Cerebellar nuclear complex (tissue), 1 donor: ENCODE measurements around the gene SETD4.

Experiments used
- DNase-seq, 2 experiments: peaks; one replicate each; lab custom pipeline; 2025; lab: John Stamatoyannopoulos, UW

The SETD4 gene

DNA sequence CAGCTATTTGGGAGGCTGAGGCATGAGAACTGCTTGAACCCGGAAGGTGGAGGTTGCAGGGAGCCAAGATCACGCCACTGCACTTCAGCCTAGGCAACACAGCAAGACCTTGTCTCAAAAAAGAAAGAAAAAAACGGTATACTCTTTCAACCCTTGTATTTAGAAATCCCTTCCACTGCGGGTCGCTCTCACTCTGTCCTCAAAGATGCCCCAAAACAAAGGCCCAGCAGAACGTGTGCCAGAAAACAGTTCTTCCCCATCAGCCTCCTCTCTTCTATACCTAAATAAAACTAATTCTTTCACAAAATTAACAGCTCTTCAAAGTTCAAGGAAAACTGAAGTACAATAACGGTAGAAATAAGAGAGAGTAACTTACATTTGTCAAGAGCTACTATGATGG lies 13.2 kb downstream of the SETD4 start:
- no peak for DNase-seq

DNA sequence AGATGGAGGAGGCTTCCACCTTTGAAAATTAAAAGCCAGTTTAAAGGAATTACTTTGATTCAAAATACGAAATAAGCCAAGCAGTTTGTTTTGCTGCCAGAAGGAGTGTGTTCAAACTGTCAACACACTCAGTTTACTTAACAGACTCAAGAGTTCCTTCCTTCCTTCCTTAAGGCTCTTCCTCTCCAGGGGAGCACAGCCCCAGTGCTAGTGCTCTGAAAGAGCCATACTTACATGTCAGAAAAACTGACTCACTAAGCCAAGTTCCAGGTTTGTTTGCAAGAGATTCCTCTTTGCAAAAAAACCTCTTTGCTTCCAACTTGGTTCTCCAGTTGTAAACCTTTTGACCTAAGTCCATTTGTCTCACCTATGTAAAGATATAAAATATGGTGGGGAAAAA lies 14.3 kb downstream of the SETD4 start:
- DNase-seq = no peak

DNA sequence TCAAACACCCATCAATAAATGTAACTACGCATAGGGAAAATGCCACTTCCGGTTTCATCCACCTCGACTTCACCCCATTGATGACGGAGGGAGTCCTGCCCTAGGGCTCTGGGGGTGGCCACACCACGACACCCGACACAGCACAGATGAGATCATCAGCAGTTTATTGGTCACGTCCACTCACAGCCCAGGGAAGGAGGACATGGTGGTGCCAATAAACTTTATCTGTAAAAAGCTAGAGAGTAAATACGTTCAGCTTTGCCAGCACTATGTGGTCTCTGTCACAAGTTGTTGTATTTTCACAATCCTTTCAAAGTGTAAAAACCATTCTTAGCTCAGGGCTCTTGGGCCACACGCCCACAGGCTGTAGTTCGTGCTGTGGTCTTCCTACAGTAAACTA lies 16.3 kb downstream of the SETD4 start:
- no peak for DNase-seq

DNA sequence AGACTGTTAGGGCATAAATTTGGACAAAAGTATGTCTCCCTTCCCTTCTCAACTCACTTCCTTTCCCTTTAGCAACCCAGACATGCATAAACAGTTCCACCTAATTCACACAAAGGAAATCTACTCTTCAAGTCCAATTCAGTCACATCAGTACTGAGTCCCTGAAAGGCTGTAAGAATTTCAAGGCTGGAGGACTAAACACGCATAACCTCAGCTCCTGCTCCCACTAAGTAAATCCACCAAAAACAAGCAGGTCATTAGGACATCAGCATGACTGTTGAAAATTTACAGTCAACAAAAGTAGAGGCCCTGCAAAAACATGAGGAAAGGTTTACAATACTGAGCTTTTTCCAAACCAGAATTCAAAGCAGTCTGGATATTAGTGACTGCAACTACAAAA lies 18.4 kb downstream of the SETD4 start:
- DNase-seq = no peak

DNA sequence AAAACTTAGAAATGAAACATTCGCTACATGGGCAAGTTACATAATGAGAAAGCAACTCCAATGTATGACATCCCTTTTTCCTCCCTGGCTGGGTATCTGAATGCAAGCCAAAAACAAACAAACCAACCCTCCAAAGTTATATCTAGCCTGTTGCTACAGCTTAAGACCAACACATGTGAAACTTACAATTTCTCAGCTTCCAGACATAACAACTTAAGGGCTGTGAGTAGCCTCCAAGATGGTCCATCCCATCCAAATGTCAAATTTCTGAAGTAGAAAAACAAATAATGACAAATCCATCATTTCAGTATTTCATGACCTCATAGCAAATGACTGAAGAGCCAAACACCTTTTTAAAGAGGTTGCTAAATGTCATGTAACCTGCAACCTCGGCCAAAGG lies 19.9 kb downstream of the SETD4 start:
- no peak for DNase-seq

DNA sequence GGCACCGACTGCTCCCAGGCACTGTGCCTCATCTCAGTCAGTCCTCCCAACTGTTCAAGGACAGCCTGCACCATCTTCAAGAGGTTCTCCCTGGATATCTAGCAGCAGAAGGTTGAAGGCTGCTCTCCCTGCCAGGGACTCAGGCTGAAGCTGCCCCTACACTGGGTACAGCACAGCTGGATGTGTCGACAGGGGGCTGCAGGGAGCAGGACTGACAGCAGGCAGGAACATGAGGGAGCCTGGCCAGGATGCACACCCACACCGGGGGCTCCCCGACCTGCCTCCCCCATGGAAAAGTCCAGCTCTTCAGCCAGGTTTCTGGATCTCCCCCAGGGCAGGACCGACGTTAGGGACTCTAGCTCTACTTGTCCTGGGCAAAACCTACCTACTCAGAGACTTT lies 20.5 kb downstream of the SETD4 start:
- no peak for DNase-seq

DNA sequence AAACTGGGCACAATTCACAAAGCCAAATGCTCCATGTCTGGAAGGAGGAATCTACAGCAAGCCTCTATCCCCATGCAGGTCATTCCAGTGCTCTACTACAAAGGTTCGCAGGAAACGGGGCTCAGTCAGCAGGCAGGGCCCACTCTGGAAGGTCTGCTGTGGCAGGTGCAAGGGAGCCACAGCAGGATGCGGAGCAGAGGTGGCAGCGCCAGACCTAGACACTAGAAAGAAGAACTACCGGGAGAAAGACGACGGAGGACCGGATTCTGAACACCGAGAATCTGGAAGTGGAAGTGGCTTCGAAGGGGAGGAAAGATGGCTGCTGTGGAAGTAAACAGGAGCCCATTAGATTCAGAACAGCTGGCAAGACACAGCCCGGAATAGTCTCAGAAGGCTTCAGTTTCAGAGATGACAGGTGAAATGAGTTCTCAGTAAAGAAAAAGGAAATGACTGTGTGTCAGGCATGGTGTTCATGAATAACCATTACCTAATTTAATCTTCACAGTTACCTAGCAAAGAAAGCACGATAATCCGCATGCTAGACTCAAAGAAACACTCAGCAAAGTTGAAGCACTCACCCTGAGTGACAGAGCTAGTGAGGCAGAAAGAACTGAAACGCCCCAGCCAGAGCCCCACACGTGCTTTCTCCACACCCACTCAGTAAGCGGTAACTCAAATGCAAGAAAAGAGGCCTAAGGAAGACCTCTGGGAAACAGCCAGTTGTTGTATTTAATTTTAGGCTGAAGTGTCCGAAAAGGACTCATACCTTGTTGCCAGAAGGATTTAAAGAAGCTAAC lies 21.4 kb downstream of the SETD4 start:
- no peak for DNase-seq

DNA sequence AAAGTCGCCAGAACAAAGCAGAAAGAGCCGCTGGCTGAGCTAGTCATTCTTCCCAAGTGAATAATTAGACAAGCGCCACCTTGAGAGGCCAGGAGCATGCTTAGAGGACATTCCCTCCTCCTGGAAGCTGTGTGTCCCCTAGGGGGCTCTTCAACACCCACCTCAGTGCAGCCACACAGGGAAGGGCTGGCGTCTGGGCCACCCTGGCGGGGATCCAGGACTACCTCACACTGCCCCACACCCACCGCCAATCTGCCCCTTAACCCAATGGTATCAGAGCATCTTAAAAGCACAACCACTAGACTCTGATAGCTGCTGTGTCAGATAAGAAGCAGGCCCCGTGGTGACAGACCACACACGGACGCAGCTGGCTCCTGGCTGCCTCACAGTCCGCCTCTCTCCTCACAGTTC lies 24.9 kb downstream of the SETD4 start:
- DNase-seq = no peak

DNA sequence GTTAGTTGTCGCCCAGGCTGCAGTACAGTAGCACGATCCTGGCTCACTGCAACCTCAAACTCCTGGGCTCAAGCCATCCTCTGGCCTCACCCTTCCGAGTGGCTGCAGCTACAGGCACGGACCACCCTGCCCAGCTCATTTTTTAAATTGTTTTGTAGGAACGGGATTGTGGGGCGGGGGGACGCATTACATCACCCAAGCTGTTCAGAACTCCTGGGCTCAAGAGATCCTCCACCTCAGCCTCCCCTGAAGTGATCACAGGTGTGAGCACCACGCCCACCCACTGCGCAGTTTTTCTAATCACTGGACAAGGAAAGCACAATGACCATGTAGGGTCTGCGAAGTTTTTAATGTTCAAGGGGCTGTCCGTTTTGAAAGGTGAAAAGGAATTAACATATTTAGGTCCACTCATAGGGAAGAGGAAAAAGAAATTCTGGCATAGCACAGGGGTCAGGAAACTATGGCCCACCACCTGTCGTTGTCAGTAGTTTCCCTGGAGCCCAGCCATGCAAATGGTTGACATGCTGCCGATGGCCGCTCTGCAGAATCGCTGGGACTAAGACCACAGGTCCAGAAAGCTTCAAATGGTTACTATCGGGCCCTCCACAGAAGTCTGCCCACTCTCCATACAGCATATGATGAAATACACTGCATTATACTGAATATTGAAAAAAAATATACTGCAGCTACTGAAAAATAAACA lies 26.0 kb downstream of the SETD4 start:
- DNase-seq = no peak

DNA sequence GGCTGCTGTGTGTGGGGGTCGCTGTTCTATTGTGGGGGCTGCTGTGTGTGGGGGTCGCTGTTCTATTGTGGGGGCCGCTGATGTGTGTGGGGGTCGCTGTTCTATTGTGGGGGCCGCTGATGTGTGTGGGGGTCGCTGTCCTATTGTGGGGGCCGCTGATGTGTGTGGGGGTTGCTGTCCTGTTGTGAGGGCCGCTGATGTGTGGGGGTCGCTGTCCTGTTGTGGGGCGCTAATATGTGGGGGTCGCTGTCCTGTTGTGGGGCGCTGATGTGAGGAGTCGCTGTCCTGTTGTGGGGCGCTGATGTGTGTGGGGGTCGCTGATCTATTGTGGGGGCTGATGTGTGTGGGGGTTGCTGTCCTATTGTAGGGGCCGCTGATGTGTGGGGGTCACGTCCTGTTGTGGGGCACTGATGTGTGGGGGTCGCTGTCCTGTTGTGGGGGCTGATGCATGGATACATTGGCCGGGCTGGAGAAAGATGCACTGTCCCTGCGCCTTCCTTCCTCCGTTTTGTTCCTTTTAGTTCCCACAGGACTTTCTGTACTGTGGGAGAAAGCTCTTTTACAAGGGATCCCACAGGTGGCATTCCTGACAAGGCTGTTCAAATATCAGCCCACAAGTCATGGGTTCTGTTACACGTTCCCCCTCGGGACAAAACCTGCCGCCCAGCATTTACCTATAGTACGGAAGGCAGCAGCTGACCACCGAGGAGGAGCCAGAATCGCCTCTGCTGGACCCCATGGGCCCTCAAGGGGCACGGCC lies 27.5 kb downstream of the SETD4 start:
- no peak for DNase-seq

DNA sequence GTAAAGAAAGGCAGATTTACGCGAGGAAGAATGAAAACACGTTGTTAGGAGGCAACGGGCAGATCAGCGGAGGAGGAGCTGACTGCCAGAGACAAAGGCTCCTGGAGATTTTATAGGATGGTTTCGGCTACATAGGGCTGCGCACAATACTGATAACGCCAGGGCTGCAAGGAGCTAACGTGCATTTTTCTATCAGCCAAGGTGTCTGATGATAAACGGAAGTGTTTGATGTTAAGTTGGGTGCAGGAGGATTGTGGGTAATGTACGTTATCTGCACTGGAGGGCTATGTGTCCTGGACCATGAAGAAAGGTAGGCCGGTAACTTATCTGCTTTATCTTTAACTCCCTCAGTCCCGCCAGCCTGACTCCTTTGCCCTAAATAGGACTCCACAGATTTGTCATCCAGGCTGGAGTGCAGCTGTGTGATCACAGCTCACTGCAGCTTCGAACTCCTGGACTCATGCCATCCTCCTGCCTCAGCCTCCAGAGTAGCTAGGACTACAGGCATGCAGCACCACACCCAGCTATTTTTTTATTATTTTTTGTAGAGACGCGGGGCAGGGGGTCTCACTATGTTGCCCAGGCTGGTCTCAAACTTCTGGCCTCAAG lies 29.6 kb downstream of the SETD4 start:
- DNase-seq = no peak

DNA sequence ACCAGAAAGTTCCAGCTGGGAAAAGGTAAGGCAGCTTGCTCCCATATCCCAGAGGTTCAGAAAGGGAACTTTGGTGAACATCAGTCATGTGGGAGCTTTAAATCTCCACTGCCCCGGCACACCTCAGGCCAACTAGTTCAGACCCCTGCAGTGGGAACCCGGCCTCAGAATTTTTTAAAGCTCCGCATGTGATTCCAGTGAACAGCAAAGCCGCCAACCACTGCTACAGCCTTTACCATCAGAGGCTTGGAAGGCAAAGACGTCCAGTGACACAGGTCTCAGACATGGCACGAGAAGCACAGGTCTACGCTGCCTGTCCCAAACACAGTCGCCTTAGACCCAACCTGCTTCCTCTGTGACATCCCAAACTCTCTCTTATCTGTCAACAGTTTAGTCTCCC lies 31.0 kb downstream of the SETD4 start:
- DNase-seq = no peak

DNA sequence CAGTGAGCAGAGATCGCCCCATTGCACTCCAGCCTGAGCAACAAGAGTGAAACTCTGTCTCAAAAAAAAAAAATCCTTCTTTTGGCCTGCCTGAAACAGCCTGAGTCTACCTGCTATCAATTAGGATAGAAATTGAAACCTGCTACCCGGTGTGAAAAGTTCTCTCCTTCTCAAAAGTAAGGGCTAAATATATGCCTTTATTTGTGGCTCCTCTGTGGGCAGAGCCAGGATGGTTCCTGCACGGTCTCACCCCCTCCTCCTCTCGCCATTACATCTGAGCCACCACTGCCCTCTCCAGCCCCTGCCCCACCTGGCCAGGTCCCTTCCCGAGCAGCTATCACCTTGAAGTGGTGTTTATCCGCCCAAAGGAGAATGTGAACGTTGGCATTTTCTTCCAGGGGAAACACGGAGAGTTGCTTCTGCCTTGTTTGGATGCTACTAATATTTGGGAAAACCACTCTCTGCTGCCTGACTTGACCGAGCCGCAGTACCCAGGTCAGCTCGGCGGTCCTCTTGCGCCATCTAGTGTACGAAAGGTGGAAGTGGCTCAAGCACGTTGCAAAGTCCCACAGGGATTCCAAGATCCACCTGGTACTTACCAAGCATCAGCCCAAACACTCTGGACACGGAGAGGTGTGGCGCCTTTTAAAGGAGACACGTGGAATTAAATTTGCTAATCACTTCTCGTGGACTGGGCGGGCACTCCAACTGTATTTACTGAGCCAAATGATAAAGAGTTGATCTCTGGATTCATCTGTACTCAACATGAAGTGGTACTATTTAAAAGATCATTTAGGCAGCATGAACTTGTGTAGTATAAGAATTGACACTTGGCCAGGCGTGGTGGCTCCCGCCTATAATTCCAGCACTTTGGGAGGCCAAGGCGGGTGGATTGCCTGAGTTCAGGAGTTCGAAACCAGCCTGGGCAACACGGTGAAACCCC lies 31.9 kb downstream of the SETD4 start:
- DNase-seq = peak; percentile 5 to 65

DNA sequence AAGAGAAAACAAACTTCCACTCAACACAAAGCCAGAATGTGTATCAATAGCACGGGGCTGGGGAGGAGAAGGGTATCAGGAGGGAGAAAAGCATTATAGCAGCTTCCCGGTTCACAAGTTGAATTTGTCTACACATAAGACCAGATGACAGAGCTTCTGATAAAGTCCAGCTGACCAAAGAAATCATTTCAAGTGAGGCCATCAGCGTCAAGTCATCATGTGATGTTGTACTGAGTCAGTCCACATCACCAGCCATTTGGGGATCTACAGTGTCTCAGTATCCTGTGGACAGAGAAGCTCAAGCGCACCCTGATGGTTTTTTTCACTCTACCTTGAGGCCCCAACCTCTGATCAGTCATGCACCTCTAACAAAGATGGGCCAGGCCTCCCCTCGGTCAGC lies 33.0 kb downstream of the SETD4 start:
- no peak for DNase-seq

DNA sequence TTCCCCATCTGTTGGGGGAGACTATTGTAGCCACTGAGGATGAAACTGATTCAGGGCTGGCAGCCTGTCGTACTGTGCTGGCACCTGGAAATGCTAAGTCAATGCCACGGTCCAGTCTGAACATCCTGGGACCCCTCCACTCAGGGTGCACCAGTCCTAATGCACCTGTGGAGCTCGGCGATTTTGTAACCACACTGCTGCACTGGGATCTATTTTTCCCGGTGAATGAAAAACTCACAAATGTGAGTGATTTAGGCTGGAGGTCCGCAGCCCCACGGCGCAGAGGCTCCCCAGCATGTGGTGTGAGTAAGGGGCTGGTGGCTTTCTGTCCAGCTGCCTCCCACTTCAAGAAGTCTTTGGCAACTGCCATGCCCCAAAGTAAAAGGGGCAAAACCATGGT lies 35.5 kb downstream of the SETD4 start:
- DNase-seq = no peak

DNA sequence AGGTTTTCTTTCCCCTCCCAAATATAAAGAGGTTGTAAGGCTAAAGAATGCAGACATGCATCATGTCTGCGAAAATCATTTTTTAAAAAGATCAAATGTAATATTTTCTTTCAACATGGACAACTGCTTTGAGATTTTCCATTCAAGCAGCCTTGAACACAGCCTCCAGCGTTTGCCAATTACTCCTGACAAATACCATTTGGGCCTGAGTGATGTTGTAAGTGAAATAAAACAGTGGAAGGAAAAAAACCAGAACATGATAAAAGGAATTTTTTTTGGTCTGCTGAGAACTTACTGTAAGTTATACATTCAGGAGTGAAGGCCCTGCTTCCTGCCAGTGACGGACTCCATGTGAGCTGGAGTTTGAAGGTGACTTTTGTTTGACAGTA lies 37.2 kb downstream of the SETD4 start:
- DNase-seq = no peak

DNA sequence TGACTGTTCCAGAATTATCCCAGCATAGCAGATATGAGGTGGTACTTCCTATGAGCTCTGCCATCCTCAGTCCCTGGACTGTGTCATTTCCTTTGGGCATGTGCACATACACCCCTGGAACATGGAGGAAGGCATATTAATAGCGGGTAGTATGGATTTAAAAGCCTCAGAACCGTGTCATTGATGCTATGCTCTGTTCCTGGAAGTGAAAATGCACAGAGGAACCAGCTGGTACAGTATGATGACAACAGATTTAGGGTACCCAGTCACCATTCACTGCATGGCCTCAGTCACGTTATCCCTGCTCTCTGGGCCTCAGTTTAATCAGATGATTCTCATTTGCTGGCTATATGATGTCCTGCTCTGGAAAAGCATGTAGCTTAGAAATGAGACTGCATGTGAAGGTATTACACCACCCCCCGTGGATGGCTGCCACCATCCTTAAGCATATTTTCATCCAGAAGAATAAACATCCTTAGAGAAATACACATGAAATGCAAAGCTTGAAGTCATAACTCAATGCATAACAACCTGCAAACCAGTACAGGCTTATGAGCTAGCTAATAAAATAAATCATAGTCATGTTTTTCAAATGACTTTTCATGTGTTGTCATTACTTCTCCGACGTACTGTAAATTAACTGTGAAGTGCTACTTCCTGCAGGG lies 37.8 kb downstream of the SETD4 start:
- no peak for DNase-seq

DNA sequence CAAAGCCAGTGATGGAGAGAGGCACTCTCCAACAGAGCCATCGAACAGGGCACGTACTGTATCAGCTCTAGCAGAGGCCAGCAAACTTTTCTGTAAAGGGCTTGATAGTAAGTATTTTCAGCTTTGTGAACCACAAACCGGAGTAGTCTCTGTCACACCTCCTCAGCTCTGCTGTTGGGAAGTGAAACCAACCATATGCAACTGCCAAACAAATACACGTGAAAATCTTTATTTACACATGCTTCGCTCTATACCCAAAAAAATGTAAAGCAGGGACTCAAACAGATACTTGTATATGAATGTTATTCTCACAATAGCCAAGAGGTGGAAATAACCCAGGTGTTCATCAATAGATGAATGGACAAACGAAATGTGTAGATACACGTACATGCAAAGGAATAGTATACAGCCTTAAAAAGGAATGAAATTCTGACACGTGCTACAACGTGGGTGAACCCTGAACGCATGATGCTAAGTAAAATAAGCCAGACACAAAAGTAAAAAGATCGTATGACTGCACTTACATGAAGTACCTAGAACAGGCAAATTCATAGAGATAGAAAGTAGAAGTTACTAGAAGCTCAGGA lies 39.0 kb downstream of the SETD4 start:
- DNase-seq = no peak

DNA sequence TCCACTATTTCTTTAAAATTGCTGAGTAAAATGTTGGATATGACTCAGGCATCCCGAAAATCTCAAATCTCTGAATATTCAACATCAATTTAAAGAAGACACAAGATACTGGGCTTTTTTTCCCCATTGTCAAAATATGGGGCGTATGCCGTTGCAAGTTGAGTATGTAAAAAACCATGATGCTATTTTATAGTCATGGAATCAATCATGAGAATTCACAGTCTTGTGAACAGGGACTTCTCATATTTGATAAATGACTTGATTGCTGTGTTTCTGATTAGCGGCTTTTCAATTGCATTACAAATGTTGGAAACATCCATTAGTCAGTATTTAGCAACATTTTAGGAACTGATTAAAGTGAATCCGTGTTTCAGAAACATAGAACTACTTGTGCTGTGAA lies 45.3 kb downstream of the SETD4 start:
- DNase-seq = no peak

DNA sequence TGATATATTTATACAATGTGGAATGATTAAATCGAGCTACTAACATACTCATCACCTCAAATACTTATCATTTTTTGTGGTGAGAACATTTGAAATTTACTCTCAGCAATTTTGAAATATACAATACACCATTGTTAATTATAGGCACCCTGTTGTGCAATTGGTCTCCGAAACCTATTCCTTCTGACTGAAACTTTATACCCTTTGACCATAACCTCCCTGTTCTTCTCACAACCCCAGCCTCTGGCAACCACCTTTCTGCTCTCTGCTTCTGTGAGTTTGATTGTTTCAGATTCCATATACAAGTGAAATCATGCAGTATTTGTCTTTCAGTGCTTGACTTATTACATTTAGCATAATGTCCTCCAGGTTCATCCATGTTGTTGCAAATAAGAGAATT lies 49.5 kb downstream of the SETD4 start:
- no peak for DNase-seq

DNA sequence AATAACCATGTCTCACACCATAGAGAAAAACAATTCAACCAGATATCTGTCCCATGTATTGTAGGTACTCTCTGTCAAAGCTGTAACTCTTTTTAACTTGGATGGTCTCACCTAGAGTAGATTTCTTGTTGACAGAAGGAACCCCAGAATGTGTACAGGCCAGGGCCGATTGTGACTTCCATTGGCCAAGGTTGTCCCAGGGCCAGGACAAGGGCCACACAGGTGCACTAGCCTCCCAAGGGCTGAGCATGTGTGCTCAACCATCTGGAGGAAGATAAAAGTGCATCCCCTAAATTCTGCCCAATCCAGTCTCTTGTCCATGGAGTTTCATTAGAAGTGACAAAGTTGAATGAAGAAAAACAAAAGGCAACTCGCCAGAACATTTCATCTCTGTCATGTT lies 51.8 kb downstream of the SETD4 start:
- DNase-seq = no peak
